BLaER1 (cell line): ENCODE measurements around the gene TMEM240.
"Not testable (repeated sequence)": the region's sequence is repeated elsewhere in the genome, so short reads cannot be mapped to it uniquely, and the experiment has no call there.

Experiments used
- H3K27ac ChIP-seq: shearing (Covaris generic); formaldehyde crosslinking; 2 replicates; pipeline ENCODE4 v1.8.1; 2022
- H3K27me3 ChIP-seq: shearing (Covaris generic); formaldehyde crosslinking; 2 replicates; pipeline ENCODE4 v1.8.1; 2022
- H3K36me3 ChIP-seq: shearing (Covaris generic); formaldehyde crosslinking; 2 replicates; pipeline ENCODE4 v1.8.1; 2022
- H3K4me1 ChIP-seq: shearing (Covaris generic); formaldehyde crosslinking; 2 replicates; pipeline ENCODE4 v1.8.1; 2022
- H3K4me2 ChIP-seq: shearing (Covaris generic); formaldehyde crosslinking; 2 replicates; pipeline ENCODE4 v1.8.1; 2022
- H3K4me3 ChIP-seq: shearing (Covaris generic); formaldehyde crosslinking; 2 replicates; pipeline ENCODE4 v1.8.1; 2022
- H3K9ac ChIP-seq: shearing (Covaris generic); formaldehyde crosslinking; 2 replicates; pipeline ENCODE4 v1.8.1; 2022
- H3K9me3 ChIP-seq: shearing (Covaris generic); formaldehyde crosslinking; 2 replicates; pipeline ENCODE4 v1.8.1; 2022
- H4K20me1 ChIP-seq: shearing (Covaris generic); formaldehyde crosslinking; 2 replicates; pipeline ENCODE4 v1.8.1; 2022
- Cebpa-rat ChIP-seq: shearing (Covaris generic); IDR thresholded peaks from 2 replicates; pipeline ENCODE4 v1.8.1; 2022

TMEM240 gene

GRCh38 chr1:1490633-1491230 lies 49.7 kb downstream of the TMEM240 start:
- Histone ChIP-seq H3K36me3 (peaks cover 99% of the 10 kb centered on the region), H3K4me1 (no peaks in the 10 kb centered on the region), H3K9ac (no peak overlapping the region), H3K4me3 (no peak overlapping the region), H3K4me2 (no peak overlapping the region), H3K9me3 (0 out of 2 replicates have a peak, but pooled peaks cover 13% of the 10 kb centered on the region), H4K20me1 (peaks cover 4% of the 10 kb centered on the region; the same call in 1 of the 2 replicates), H3K27me3 (no peaks in the 10 kb centered on the region), H3K27ac (no peak overlapping the region)
- no peak for TF ChIP-seq Cebpa-rat

GRCh38 chr1:1489861-1490260 lies 50.6 kb downstream of the TMEM240 start:
- no peak for TF ChIP-seq Cebpa-rat
- Histone ChIP-seq H3K27me3 (no peaks in the 10 kb centered on the region), H3K4me2 (no peak overlapping the region), H3K4me3 (no peak overlapping the region), H4K20me1 (peaks cover 12% of the 10 kb centered on the region; the same call in 1 of the 2 replicates), H3K9me3 (0 out of 2 replicates have a peak, but pooled peaks cover 13% of the 10 kb centered on the region), H3K4me1 (peaks cover 9% of the 10 kb centered on the region; the same call in 1 of the 2 replicates), H3K9ac (no peak overlapping the region), H3K36me3 (peaks cover 96% of the 10 kb centered on the region), H3K27ac (no peak overlapping the region)

GRCh38 chr1:1489231-1489630 lies 51.2 kb downstream of the TMEM240 start:
- Histone ChIP-seq H3K4me1 (peaks cover 15% of the 10 kb centered on the region), H3K36me3 (peaks cover 92% of the 10 kb centered on the region)
- no peak for TF ChIP-seq Cebpa-rat

GRCh38 chr1:1487701-1488100 lies 52.7 kb downstream of the TMEM240 start:
- peaks cover 32% of the 10 kb centered on the region for H4K20me1 ChIP-seq
- TF ChIP-seq Cebpa-rat = no peak
- H3K9ac ChIP-seq = no peak overlapping the region
- H3K4me2 ChIP-seq = no peak overlapping the region
- no peak overlapping the region for H3K4me3 ChIP-seq
- peaks cover 92% of the 10 kb centered on the region for H3K36me3 ChIP-seq
- no peak overlapping the region for H3K27ac ChIP-seq
- 0 out of 2 replicates have a peak, but pooled peaks cover 4% of the 10 kb centered on the region for H3K9me3 ChIP-seq
- H3K27me3 ChIP-seq = no peaks in the 10 kb centered on the region
- peaks cover 21% of the 10 kb centered on the region for H3K4me1 ChIP-seq

More at GRCh38 chr1:1489231-1489630, 51.2 kb downstream of the TMEM240 start:
- peaks cover 17% of the 10 kb centered on the region for H4K20me1 ChIP-seq
- no peaks in the 10 kb centered on the region for H3K27me3 ChIP-seq
- no peak overlapping the region for H3K4me2 ChIP-seq
- H3K9me3 ChIP-seq = 0 out of 2 replicates have a peak, but pooled peaks cover 13% of the 10 kb centered on the region
- H3K9ac ChIP-seq = no peak overlapping the region
- no peak overlapping the region for H3K4me3 ChIP-seq
- H3K27ac ChIP-seq = no peak overlapping the region

GRCh38 chr1:1485755-1486317 lies 54.6 kb downstream of the TMEM240 start:
- H3K4me2 ChIP-seq, H3K27me3 ChIP-seq, H3K9ac ChIP-seq, H3K27ac ChIP-seq, H3K4me3 ChIP-seq, H3K9me3 ChIP-seq: not testable (repeated sequence)
- H4K20me1 ChIP-seq = peaks cover 34% of the 10 kb centered on the region
- peaks cover 21% of the 10 kb centered on the region for H3K4me1 ChIP-seq
- peaks cover 85% of the 10 kb centered on the region for H3K36me3 ChIP-seq

- H3K27me3 ChIP-seq, H3K27ac ChIP-seq, H3K9me3 ChIP-seq, H3K4me3 ChIP-seq, H3K9ac ChIP-seq: not testable (repeated sequence)
- Histone ChIP-seq H3K36me3 (peaks cover 85% of the 10 kb centered on the region), H4K20me1 (peaks cover 34% of the 10 kb centered on the region), H3K4me2 (peak overlapping the region; percentile 53), H3K4me1 (peaks cover 21% of the 10 kb centered on the region)
Measured at GRCh38 chr1:1484976-1485750, 55.3 kb downstream of the TMEM240 start.
